NCI-H774 (cell line): ENCODE data around the gene RNPEPL1.

Experiments used
- DNase-seq: peaks from one replicate; lab custom pipeline; 2025; lab: John Stamatoyannopoulos, UW

Gene RNPEPL1

DNA sequence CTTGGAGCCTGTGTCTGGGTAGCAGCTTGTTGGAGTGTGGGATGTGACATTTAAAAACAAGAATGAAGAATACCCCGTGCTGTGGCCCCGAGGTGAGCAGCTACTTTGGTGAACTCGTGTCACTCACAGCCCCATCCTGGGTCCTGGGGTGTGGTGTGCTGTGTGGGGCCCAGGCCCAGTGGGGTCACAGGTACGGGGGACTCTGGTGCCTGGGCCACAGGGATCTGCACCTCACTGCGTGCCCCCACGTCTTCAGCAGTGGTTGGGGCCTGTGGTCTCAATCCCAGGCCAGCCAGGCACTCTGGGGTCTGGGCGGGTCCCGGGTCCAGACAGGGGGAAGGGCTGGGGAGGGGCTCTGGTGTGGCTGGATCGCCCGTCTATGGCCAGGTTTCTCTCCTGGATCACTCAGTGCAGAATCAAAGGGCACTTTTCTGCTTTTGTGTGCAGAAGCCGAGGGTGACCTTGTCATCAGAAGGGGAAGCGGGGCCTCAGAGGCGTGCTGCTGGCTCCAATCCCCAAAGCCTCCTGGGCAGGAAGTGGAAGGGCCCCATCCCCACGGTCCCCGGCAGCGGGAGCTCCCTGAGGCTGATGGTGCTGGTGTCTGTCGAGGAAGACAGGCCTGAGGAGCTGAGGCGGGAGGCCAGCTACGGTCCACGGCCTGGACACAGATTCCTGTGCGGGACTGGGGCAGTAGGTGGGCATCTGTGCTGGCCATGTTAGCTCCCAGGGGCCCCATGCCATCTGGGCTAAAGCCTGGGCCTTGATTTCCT lies 58.4 kb downstream of the RNPEPL1 start:
- no peak for DNase-seq

GRCh38 chr2:240627736-240628506 lies 59.6 kb downstream of the RNPEPL1 start:
- no peak for DNase-seq

DNA sequence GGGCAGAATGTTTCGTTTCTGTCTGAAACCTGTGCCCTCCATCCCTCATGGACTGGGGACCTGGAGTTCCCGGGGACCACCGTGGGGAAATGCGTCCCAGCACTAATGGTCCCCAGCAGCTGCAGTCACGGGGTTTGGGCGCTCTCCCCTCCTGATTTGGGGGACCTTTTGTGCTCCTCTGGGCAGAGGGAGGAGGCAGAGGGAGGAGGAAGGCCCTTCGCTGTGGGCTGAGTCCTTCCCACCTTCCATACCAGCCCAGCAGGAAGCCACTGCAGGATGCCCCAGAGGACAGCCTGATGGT lies 60.2 kb downstream of the RNPEPL1 start:
- DNase-seq = no peak

- no peak for DNase-seq
These were observed 60.7 kb downstream of the RNPEPL1 start for GRCh38 chr2:240628808-240629618.

DNA sequence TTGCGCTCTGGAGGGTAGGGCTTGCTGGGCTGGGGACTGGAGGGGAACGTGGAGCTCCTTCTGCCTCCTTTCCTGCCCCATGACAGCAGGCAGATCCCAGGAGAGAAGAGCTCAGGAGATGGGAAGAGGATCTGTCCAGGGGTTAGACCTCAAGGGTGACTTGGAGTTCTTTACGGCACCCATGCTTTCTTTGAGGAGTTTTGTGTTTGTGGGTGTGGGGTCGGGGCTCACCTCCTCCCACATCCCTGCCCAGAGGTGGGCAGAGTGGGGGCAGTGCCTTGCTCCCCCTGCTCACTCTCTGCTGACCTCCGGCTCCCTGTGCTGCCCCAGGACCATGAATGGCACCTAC lies 61.3 kb downstream of the RNPEPL1 start:
- DNase-seq = no peak

GRCh38 chr2:240629968-240630770 lies 61.9 kb downstream of the RNPEPL1 start:
- no peak for DNase-seq
